Stimulated activated CD8-positive, alpha-beta memory T cell treated with anti-CD3 and anti-CD28 coated beads, Interleukin-15, amount 100 ng/mL, for 24 hours (primary cell): ENCODE data around the gene SRA1.

Source experiments
- DNase-seq: peaks from one replicate; pipeline ENCODE4 v3.0.0-alpha.2; 2020; ENCODE audit warnings: low read depth

SRA1 gene

GRCh38 chr5:140570488-140570887 is 13.2 kb upstream of the SRA1 start:
- DNase-seq, result no peak

- no peak for DNase-seq
Observed at GRCh38 chr5:140570058-140570457, 12.8 kb upstream of the SRA1 start.

- DNase-seq, result no peak
Observed at GRCh38 chr5:140569197-140569596, 11.9 kb upstream of the SRA1 start.

- DNase-seq, result no peak
Observed at GRCh38 chr5:140568443-140569063, 11.3 kb upstream of the SRA1 start.

GRCh38 chr5:140567871-140568270 is 10.6 kb upstream of the SRA1 start:
- DNase-seq, result no peak

- DNase-seq, result no peak
Observed at GRCh38 chr5:140567136-140567818, 10.0 kb upstream of the SRA1 start.

- no peak for DNase-seq
Observed at GRCh38 chr5:140566665-140567064, 9.4 kb upstream of the SRA1 start.

- no peak for DNase-seq
Observed at GRCh38 chr5:140565780-140566095, 8.5 kb upstream of the SRA1 start.

GRCh38 chr5:140565024-140565779 is 7.9 kb upstream of the SRA1 start:
- no peak for DNase-seq

- DNase-seq, result peak; percentile 79
Observed at GRCh38 chr5:140564196-140565023, 7.1 kb upstream of the SRA1 start, which contains the start of the genes APBB3 and SLC35A4. Gene APBB3, minus strand, starts transcription at chr5:140564598. Its CDS starts 353 bp downstream, at chr5:140564245. Gene SLC35A4, plus strand, starts transcription at chr5:140564828. Its CDS starts 2,342 bp downstream, at chr5:140567170.

GRCh38 chr5:140563596-140563995 is 6.3 kb upstream of the SRA1 start:
- DNase-seq, result no peak

- DNase-seq, result no peak
Observed at GRCh38 chr5:140561753-140562523, 4.7 kb upstream of the SRA1 start.

- no peak for DNase-seq
Observed at GRCh38 chr5:140560227-140560626, 3.0 kb upstream of the SRA1 start.

GRCh38 chr5:140558542-140558941 is 1.3 kb upstream of the SRA1 start:
- no peak for DNase-seq

- no peak for DNase-seq
Observed at GRCh38 chr5:140557965-140558364, 692 bp upstream of the SRA1 start.

GRCh38 chr5:140556438-140556837 is 835 bp downstream of the SRA1 start:
- DNase-seq, result no peak

- DNase-seq, result no peak
Observed at GRCh38 chr5:140555747-140556312, 1.4 kb downstream of the SRA1 start.

- no peak for DNase-seq
Observed at GRCh38 chr5:140554454-140554853, 2.8 kb downstream of the SRA1 start.

- DNase-seq, result no peak
Observed at GRCh38 chr5:140553657-140554056, 3.6 kb downstream of the SRA1 start.

GRCh38 chr5:140551872-140552271 is 5.4 kb downstream of the SRA1 start:
- DNase-seq, result no peak
